ENCODE data around the gene FKBP1A.

- TF ChIP-seq POLR2A (IDR thresholded peaks at IDR 0.05) (no peak), CTCF (IDR thresholded peaks at IDR 0.05 in 8 of 11, conservative IDR thresholded peaks at IDR 0.05 in 3 of 11) (no peak), POLR2AphosphoS5 (IDR thresholded peaks at IDR 0.05) (no peak)
Observed at GRCh38 chr20:1357921-1358671, 34.8 kb downstream of the FKBP1A start.

Measured in spleen (tissue), 7 donors.